GM08714 (cell line): Measurements from ENCODE around the gene CCL19.

Source experiments
- H3K4me3 ChIP-seq: fragments of 200-500 bp; sonication (Bioruptor generic); 2 replicates; pipeline ENCODE4 v1.5.1; 2014; ENCODE audit warnings: mild to moderate bottlenecking, low read length, inconsistent platforms
- ZNF274 ChIP-seq: IDR thresholded peaks from 2 replicates; pipeline ENCODE4 v1.6.1; 2012; ENCODE audit warnings: mild to moderate bottlenecking, low read depth, low read length

Gene CCL19

DNA sequence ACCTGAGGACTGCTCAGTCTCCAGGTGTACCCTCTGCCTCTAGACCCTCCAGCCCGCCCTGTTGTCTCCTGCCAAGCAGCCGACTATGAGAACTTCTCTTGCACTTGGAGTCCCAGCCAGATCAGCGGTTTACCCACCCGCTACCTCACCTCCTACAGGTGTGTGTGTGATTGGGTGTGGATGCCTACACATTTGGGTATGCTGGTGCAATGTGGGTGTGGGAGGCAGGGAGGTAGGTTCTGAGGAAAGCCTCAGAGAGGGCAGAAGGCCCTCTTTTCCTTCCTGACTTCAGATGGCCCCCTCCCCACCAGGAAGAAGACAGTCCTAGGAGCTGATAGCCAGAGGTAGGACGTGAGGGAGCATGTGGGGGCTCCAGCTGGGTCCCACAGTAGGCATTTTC, 34.1 kb downstream of the CCL19 start:
- TF ChIP-seq ZNF274, result no peak
- no peak overlapping the region for H3K4me3 ChIP-seq

- TF ChIP-seq ZNF274, result no peak
Measured at GRCh38 chr9:34655394-34655793, 35.7 kb downstream of the CCL19 start.

DNA sequence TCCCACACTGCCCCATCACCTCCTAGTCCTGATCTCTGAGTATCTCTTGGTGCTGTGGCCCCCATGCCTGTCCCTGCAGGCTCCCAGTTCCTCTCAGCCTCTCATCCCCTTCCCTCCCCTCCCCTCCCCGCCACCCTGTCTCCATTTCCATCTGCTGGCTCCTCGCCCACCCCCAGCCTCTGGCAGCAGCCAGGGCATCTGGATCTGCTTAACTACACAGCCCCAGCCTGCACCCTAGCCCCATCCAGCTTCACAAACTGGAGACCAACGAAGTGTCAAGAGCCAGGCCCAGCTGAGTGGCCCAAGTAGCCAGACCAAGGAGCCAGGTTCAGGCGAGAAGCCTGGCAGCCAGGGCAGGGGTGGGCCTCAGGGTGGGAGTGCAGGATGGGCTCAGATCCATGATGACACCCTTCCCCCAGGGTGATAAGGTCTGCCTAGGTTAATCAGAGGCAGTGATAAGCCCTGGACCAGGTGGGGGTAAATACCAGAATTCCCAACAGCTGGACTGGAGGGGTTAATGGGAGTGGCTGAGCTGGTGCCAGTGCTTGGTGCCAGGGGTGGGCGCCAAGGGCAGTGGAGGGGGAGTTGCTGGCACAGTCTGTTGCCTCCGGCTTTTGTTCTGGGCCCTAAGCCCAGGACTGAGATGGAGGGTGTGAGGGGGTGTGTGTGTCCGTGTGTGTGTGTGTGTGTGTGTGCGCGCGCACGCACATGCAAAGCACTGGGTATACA, 36.6 kb downstream of the CCL19 start:
- no peak overlapping the region for H3K4me3 ChIP-seq
- no peak for TF ChIP-seq ZNF274

More at GRCh38 chr9:34655394-34655793, 35.7 kb downstream of the CCL19 start:
- no peak overlapping the region for H3K4me3 ChIP-seq

DNA sequence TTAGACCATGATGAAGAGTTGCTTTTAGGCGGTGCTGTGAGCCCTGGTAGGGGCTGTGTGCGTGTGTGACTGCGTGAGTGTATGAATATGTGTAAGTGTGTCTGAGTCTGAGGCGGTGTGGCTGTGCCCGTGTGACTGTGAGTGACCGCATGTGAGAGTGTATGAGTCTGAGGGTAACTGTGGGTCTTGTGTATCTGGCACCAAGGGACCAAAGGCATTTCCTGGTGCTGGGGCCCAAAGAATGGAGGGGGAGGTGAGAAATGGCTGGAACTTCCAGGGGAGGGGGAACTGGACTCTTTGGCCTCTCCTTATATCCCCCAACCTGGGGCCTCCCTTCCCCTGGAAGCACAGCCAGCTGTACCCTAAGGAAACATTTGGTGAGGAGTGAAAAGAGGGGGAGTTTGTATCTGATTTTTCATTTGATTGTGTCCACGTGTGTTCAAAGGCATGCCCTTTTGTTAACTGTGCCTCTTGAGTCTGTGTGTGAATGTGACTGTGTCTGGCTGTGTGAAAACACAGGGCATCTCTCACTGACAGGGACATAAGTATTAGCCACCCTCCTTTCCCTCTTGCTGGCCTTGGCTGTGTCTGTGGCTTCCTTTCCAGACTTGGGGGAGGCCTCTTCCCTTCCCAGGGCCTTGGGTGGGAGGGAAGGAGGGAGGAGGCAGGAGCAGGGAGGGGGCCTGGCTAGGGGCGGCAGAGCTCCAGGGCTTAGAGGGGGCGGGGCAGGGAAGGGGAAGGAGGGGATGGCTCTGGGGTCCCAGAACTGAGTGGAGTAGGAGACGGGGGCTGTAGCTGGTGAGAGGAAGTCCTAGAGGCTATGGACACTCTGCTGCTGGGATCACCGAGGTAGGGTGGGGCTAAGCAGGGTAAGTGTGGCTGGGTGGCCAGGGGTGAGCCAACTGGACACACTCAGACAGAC, 37.7 kb downstream of the CCL19 start:
- no peak overlapping the region for H3K4me3 ChIP-seq
- no peak for TF ChIP-seq ZNF274

DNA sequence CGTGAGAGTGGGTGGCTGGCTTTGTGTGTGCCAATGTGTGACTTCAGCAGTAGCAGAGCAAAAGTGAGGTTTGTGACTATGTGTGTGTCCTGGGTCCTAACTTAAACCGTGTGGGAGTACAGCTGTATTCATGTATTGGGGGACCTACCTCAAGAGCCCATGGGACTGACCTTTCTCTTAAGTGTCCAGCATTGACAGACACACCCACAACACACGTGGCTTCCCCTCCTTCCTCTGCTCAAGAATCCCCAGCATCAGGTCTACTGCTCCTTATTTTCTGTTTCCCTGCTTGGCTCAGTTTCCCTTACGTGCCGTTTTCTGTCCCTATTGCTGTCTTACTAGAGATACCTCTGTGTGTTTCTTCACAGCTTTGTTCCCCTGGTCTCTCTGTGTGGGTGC, 38.5 kb downstream of the CCL19 start:
- no peak overlapping the region for H3K4me3 ChIP-seq
- TF ChIP-seq ZNF274, result no peak

DNA sequence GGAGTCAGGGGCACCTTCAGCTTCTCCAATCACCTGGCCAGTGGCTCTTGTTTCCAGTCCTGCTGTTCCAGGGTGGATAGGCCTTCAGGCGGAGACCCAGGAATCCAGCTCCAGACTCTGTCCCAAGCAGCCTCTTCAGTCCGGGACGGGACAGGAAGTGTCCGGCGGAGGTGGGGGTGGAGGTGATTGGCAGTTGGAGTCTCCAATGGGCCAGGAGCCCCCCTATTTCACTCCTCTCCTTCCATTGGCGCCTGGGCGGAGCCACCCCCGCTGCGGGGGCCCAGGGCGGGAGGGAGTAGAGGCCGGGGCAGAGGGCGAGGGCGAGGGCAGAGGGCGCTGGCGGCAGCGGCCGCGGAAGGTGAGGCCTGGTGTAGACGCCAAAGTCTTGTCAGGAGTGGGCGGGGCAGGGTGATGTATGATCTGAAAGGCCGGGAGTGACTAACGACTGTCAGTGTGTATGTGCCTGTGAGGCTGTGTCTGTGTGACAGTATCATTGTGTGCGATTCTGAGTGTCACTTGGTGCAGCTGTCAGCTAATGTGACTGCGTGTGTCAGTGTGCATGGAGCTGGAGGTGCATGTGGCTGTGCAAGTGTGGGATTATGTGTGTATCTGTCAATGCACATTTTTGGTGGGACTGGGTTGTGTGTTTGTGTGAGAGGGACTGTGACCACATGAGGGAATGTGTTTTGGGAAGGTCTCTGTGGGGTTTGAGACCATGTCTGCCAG, 39.0 kb downstream of the CCL19 start, which contains the start of gene IL11RA:
TSS of gene IL11RA (plus strand) at position 310 of the 726 bp plus-strand sequence. CDS start 3,033 bp downstream, outside the sequence.
- no peak for TF ChIP-seq ZNF274
- H3K4me3 ChIP-seq, result no peak within 1 kb of the TSS

GRCh38 chr9:34651321-34651720, 39.8 kb downstream of the CCL19 start:
- no peak for TF ChIP-seq ZNF274
- no peak overlapping the region for H3K4me3 ChIP-seq

DNA sequence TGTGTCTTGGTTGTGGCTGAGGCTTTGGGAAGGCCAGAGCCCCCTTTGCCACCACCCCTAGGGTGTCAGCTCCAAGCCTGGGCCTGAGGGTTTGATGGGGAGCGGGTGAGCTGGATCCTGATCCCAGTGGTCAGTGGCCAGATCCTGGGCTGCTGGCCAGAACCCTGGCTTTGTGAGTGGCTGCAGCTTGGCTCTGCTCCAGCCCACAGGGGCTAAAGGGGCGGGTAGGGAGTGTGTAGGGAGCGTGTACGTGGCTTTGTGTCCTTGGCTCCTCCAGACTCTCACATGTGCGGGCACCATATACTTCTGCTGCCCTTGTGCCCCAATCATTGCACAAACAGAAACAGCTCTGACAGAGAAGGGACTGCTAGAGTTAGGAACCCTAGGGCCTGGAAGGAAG, 40.3 kb downstream of the CCL19 start:
- no peak overlapping the region for H3K4me3 ChIP-seq
- TF ChIP-seq ZNF274, result no peak

DNA sequence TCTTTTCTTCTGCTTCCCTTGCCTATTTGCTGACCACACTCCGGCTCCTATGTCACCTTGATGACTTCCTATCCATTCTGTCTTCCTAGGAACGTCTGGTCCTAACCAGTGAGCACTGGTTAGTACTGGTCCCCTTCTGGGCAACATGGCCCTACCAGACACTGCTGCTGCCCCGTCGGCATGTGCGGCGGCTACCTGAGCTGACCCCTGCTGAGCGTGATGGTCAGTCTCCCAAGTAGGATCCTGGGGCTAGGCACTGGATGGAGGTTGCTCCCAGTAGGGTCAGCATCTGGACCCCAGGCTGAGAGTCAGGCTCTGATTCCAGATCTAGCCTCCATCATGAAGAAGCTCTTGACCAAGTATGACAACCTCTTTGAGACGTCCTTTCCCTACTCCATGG, 42.4 kb downstream of the CCL19 start:
- H3K4me3 ChIP-seq, result no peak overlapping the region
- TF ChIP-seq ZNF274, result no peak

GRCh38 chr9:34647651-34648050, 43.4 kb downstream of the CCL19 start:
- no peak for TF ChIP-seq ZNF274
- H3K4me3 ChIP-seq, result peak overlapping the region; percentile 68; the same call in 1 of the 2 replicates

GRCh38 chr9:34647084-34647403, 44.0 kb downstream of the CCL19 start:
- H3K4me3 ChIP-seq, result peak overlapping the region; percentile 68
- no peak for TF ChIP-seq ZNF274

DNA sequence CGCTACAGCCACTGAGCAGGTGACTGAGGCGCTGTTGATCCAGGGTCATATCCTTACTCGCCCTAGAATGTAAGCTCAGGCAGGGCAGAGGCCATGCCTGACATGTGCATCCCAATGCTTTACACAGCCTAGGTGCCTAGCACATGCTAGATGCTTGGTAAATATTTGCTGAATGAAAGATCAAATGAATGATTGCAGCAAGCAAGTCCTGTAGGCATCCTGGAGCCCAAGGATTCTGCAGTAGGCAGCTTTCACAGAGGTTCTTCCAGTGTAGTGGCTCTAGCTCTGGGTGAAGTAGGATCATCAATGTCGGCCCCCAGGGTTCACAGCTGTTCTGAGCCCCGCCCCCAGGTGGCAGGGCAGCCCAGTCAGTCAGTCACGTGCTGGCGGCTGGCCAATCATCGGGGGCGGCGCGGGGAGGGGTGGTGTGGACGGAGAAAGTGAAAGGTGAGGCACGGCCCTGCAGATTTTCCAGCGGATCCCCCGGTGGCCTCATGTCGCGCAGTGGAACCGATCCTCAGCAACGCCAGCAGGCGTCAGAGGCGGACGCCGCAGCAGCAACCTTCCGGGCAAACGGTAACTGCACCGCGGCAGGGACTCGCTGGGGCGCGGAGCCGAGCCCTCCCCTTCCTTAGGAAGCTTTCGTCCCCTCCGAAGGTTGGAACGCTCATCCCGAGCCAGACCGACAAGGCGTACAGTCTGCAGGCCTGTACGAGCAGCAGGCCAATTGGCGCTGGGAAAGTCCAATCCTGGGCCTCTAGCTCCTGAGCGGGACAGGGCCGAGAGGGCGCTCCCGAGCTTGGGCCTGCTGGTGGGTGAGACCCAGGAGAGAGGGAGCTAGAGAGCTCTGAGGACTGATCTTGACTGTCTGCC, 44.6 kb downstream of the CCL19 start, which contains the start of gene GALT:
TSS of gene GALT (plus strand) at position 465 of the 873 bp plus-strand sequence. CDS start at position 495, 30 bp downstream.
- no peak for TF ChIP-seq ZNF274
- H3K4me3 ChIP-seq, result peak within 1 kb of the TSS; percentile 68

DNA sequence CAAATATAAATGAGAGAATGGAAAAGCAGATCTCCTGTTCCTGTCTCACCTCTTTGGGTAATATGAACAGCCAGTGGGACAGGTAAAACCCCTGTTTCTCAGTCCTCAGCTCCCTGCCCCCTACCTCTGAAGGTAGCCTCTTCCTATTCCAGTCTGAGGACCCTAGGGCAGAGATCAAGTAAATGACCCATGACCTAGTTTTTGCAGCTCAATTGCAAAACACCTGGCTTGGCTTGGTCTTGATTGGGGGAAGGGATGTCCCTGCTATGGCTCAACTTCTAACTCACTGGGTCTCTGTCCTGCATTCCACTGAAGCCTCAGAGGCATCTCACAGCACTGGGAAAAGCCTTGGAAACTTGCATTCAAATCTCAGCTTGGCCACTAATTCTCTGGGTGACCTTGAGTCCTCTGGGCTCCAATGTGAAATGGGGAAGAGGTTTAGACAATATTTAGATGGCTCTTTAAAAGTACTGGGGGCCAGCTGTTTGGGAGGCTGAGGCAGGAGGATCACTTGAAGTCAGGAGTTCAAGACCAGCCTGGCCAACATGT, 46.2 kb downstream of the CCL19 start:
- no peak overlapping the region for H3K4me3 ChIP-seq
- TF ChIP-seq ZNF274, result no peak

- TF ChIP-seq ZNF274, result no peak
- H3K4me3 ChIP-seq, result no peak overlapping the region
Measured at GRCh38 chr9:34642679-34643078, 48.4 kb downstream of the CCL19 start.
